ENCODE results near the gene RNGTT. TPM values are rescaled to one million over a fixed set of nuclear protein-coding genes. Genes with fewer than 3 reads are reported as not detected.

The RNGTT gene
- total RNA-seq, 1 donor from 2014 or later, result 11.4 TPM

- no peaks in the 10 kb centered on the region for H3K27me3 ChIP-seq (ENCODE audit: low read depth)
- no peaks in the 10 kb centered on the region for H3K9me3 ChIP-seq
- TF ChIP-seq, protein P1, sequence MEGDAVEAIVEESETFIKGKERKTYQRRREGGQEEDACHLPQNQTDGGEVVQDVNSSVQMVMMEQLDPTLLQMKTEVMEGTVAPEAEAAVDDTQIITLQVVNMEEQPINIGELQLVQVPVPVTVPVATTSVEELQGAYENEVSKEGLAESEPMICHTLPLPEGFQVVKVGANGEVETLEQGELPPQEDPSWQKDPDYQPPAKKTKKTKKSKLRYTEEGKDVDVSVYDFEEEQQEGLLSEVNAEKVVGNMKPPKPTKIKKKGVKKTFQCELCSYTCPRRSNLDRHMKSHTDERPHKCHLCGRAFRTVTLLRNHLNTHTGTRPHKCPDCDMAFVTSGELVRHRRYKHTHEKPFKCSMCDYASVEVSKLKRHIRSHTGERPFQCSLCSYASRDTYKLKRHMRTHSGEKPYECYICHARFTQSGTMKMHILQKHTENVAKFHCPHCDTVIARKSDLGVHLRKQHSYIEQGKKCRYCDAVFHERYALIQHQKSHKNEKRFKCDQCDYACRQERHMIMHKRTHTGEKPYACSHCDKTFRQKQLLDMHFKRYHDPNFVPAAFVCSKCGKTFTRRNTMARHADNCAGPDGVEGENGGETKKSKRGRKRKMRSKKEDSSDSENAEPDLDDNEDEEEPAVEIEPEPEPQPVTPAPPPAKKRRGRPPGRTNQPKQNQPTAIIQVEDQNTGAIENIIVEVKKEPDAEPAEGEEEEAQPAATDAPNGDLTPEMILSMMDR (IDR thresholded peaks at IDR 0.05), result no peak
- H3K4me1 ChIP-seq, result no peaks in the 10 kb centered on the region
- no peak overlapping the region for H3K4me3 ChIP-seq
- DNase-seq (no peak), ATAC-seq (peak in 1 of 2 donors; percentile 13)
- H3K36me3 ChIP-seq, result no peaks in the 10 kb centered on the region
- intact Hi-C loops (cut with DNase I), result loop anchor here (10.0 kb wide), 1 partner anchor 256 kb away; no protein-coding TSS in a partner anchor
- H3K27ac ChIP-seq, result no peak overlapping the region
Measured at GRCh38 chr6:88989215-88989614, 25.8 kb upstream of the RNGTT start.

GRCh38 chr6:88987922-88988321 lies 24.5 kb upstream of the RNGTT start:
- DNase-seq (no peak), ATAC-seq (no peak)
- Histone ChIP-seq H3K9me3 (no peaks in the 10 kb centered on the region), H3K27me3 (ENCODE audit: low read depth) (no peaks in the 10 kb centered on the region), H3K4me1 (peaks cover 4% of the 10 kb centered on the region), H3K36me3 (no peaks in the 10 kb centered on the region), H3K27ac (no peak overlapping the region), H3K4me3 (no peak overlapping the region)
- intact Hi-C loops (cut with DNase I), result loop anchor here (10.0 kb wide), 1 partner anchor 257 kb away; no protein-coding TSS in a partner anchor
- TF ChIP-seq, protein P1 (IDR thresholded peaks at IDR 0.05), result no peak

- Histone ChIP-seq H3K27me3 (ENCODE audit: low read depth) (no peaks in the 10 kb centered on the region), H3K27ac (no peak overlapping the region), H3K4me3 (no peak overlapping the region), H3K9me3 (no peaks in the 10 kb centered on the region), H3K36me3 (no peaks in the 10 kb centered on the region), H3K4me1 (peaks cover 6% of the 10 kb centered on the region)
- intact Hi-C loops (cut with DNase I), result loop anchor here (10.0 kb wide), 1 partner anchor 259 kb away; no protein-coding TSS in a partner anchor
- DNase-seq (no peak), ATAC-seq (no peak)
- TF ChIP-seq, protein P1 (IDR thresholded peaks at IDR 0.05), result no peak
Measured at GRCh38 chr6:88985901-88986300, 22.5 kb upstream of the RNGTT start.

- ATAC-seq (no peak), DNase-seq (no peak)
- peaks cover 6% of the 10 kb centered on the region for H3K4me1 ChIP-seq
- TF ChIP-seq, protein P1 (IDR thresholded peaks at IDR 0.05), result no peak
- no peaks in the 10 kb centered on the region for H3K9me3 ChIP-seq
- H3K36me3 ChIP-seq, result no peaks in the 10 kb centered on the region
- intact Hi-C loops (cut with DNase I), result loop anchor here (10.0 kb wide), 1 partner anchor 260 kb away; no protein-coding TSS in a partner anchor
- H3K27ac ChIP-seq, result no peak overlapping the region
- H3K4me3 ChIP-seq, result no peak overlapping the region
- H3K27me3 ChIP-seq (ENCODE audit: low read depth), result no peaks in the 10 kb centered on the region
Measured at GRCh38 chr6:88984606-88985005, 21.2 kb upstream of the RNGTT start.

- intact Hi-C loops (cut with DNase I), result loop anchor here (10.0 kb wide), 1 partner anchor 261 kb away; no protein-coding TSS in a partner anchor
- ATAC-seq (no peak), DNase-seq (no peak)
- H3K36me3 ChIP-seq, result no peaks in the 10 kb centered on the region
- H3K4me3 ChIP-seq, result no peak overlapping the region
- TF ChIP-seq, protein P1 (IDR thresholded peaks at IDR 0.05), result no peak
- H3K27ac ChIP-seq, result no peak overlapping the region
- H3K9me3 ChIP-seq, result no peaks in the 10 kb centered on the region
- H3K4me1 ChIP-seq, result peaks cover 6% of the 10 kb centered on the region
- H3K27me3 ChIP-seq (ENCODE audit: low read depth), result no peaks in the 10 kb centered on the region
Measured at GRCh38 chr6:88984152-88984551, 20.7 kb upstream of the RNGTT start.
